Hematopoietic multipotent progenitor cell treated with erythropoietin and hydrocortisone succinate and interleukin-3 and kit ligand, for 4 days (in vitro differentiated cells): ENCODE results near the gene POLQ.
"Not testable (repeated sequence)": the region's sequence is repeated elsewhere in the genome, so short reads cannot be mapped to it uniquely, and the experiment has no call there.

Source experiments
- DNase-seq: peaks from one replicate; pipeline ENCODE4 v3.0.0-alpha.2; 2015

POLQ gene

GRCh38 chr3:121411523-121411922 is 134.3 kb downstream of the POLQ start:
- DNase-seq, result no peak

- no peak for DNase-seq
Observed at GRCh38 chr3:121405631-121406030, 140.2 kb downstream of the POLQ start.

GRCh38 chr3:121399820-121400219 is 146.0 kb downstream of the POLQ start:
- DNase-seq, result no peak

- DNase-seq, result not testable (repeated sequence)
Observed at GRCh38 chr3:121398051-121398450, 147.7 kb downstream of the POLQ start.

- not testable (repeated sequence) for DNase-seq
Observed at GRCh38 chr3:121395967-121396366, 149.8 kb downstream of the POLQ start.

- not testable (repeated sequence) for DNase-seq
Observed at GRCh38 chr3:121388308-121388707, 157.5 kb downstream of the POLQ start.
